ENCODE results near the gene BACE1. TPM values are rescaled to one million over a fixed set of nuclear protein-coding genes. Genes with fewer than 3 reads are reported as not detected.

The BACE1 gene
- total RNA-seq, 1 donor from 2014 or later: 32.6 TPM

GRCh38 chr11:117255966-117256365 is 60.1 kb downstream of the BACE1 start:
- H3K4me3 Mint-ChIP-seq (ENCODE audit: unreplicated experiment): no peak overlapping the region
- FAIRE-seq: no peak

GRCh38 chr11:117251506-117251905 is 64.5 kb downstream of the BACE1 start:
- Histone ChIP-seq H3K4me1 (ENCODE audit: insufficient read depth, low read length) (peaks cover 5% of the 10 kb centered on the region), H3K4me3 (ENCODE audit: insufficient read depth, low read depth, low read length) (no peak overlapping the region), H3K27ac (ENCODE audit: low read depth, low read length) (no peak overlapping the region), H3K9ac (ENCODE audit: low read length) (no peak overlapping the region), H3K4me2 (ENCODE audit: low read length) (no peak overlapping the region), H4K20me1 (ENCODE audit: insufficient read depth, low read length) (no peaks in the 10 kb centered on the region), H3K79me2 (ENCODE audit: insufficient read depth, low read length) (no peaks in the 10 kb centered on the region), H3K27me3 (ENCODE audit: insufficient read depth, low read length) (no peaks in the 10 kb centered on the region), H3K36me3 (ENCODE audit: insufficient read depth, low read length) (peaks cover 20% of the 10 kb centered on the region), H2AFZ (ENCODE audit: low read depth, low read length) (no peak overlapping the region), H3K9me3 (ENCODE audit: insufficient read depth, low read depth, low read length) (no peaks in the 10 kb centered on the region)
- TF ChIP-seq EZH2 (IDR thresholded peaks at IDR 0.05; ENCODE audit: insufficient read depth, low read length) (no peak), CTCF (IDR thresholded peaks at IDR 0.05; ENCODE audit: insufficient read depth, low read depth, low read length) (no peak)
- Mint-ChIP-seq H3K4me1 (ENCODE audit: low read depth, unreplicated experiment) (peaks cover 3% of the 10 kb centered on the region), H3K27ac (ENCODE audit: unreplicated experiment) (no peak overlapping the region), H3K27me3 (ENCODE audit: low read depth, unreplicated experiment) (no peaks in the 10 kb centered on the region), H3K9me3 (ENCODE audit: unreplicated experiment) (no peaks in the 10 kb centered on the region), H3K36me3 (ENCODE audit: low read depth, unreplicated experiment) (peaks cover 10% of the 10 kb centered on the region), H3K4me3 (ENCODE audit: unreplicated experiment) (no peak overlapping the region)
- DNase-seq (ENCODE audit: low read depth): no peak
- FAIRE-seq: no peak

More at GRCh38 chr11:117255966-117256365, 60.1 kb downstream of the BACE1 start:
- peaks cover 18% of the 10 kb centered on the region for H3K4me1 ChIP-seq (ENCODE audit: insufficient read depth, low read length)
- TF ChIP-seq EZH2 (IDR thresholded peaks at IDR 0.05; ENCODE audit: insufficient read depth, low read length) (no peak), CTCF (IDR thresholded peaks at IDR 0.05; ENCODE audit: insufficient read depth, low read depth, low read length) (no peak)
- DNase-seq (ENCODE audit: low read depth): no peak
- Mint-ChIP-seq H3K4me1 (ENCODE audit: low read depth, unreplicated experiment) (peaks cover 5% of the 10 kb centered on the region), H3K36me3 (ENCODE audit: low read depth, unreplicated experiment) (peaks cover 8% of the 10 kb centered on the region), H3K27ac (ENCODE audit: unreplicated experiment) (no peak overlapping the region), H3K9me3 (ENCODE audit: unreplicated experiment) (no peaks in the 10 kb centered on the region), H3K27me3 (ENCODE audit: low read depth, unreplicated experiment) (no peaks in the 10 kb centered on the region)
- peaks cover 5% of the 10 kb centered on the region for H4K20me1 ChIP-seq (ENCODE audit: insufficient read depth, low read length)
- H3K4me3 ChIP-seq (ENCODE audit: insufficient read depth, low read depth, low read length): no peak overlapping the region
- no peaks in the 10 kb centered on the region for H3K36me3 ChIP-seq (ENCODE audit: insufficient read depth, low read length)
- no peak overlapping the region for H3K9ac ChIP-seq (ENCODE audit: low read length)
- H3K27ac ChIP-seq (ENCODE audit: low read depth, low read length): no peak overlapping the region
- no peaks in the 10 kb centered on the region for H3K79me2 ChIP-seq (ENCODE audit: insufficient read depth, low read length)
- no peaks in the 10 kb centered on the region for H3K9me3 ChIP-seq (ENCODE audit: insufficient read depth, low read depth, low read length)
- no peaks in the 10 kb centered on the region for H3K27me3 ChIP-seq (ENCODE audit: insufficient read depth, low read length)
- H3K4me2 ChIP-seq (ENCODE audit: low read length): no peak overlapping the region
- no peak overlapping the region for H2AFZ ChIP-seq (ENCODE audit: low read depth, low read length)

- no peaks in the 10 kb centered on the region for H3K27me3 Mint-ChIP-seq (ENCODE audit: low read depth, unreplicated experiment)
- H3K27ac ChIP-seq (ENCODE audit: low read depth, low read length): no peak overlapping the region
- DNase-seq (ENCODE audit: low read depth) (no peak), FAIRE-seq (no peak)
- no peaks in the 10 kb centered on the region for H3K4me1 ChIP-seq (ENCODE audit: insufficient read depth, low read length)
- no peaks in the 10 kb centered on the region for H3K79me2 ChIP-seq (ENCODE audit: insufficient read depth, low read length)
- no peak overlapping the region for H3K9ac ChIP-seq (ENCODE audit: low read length)
- H3K4me3 Mint-ChIP-seq (ENCODE audit: unreplicated experiment): no peak overlapping the region
- H3K4me3 ChIP-seq (ENCODE audit: insufficient read depth, low read depth, low read length): no peak overlapping the region
- no peaks in the 10 kb centered on the region for H3K4me1 Mint-ChIP-seq (ENCODE audit: low read depth, unreplicated experiment)
- H3K9me3 ChIP-seq (ENCODE audit: insufficient read depth, low read depth, low read length): no peaks in the 10 kb centered on the region
- H2AFZ ChIP-seq (ENCODE audit: low read depth, low read length): no peak overlapping the region
- no peaks in the 10 kb centered on the region for H4K20me1 ChIP-seq (ENCODE audit: insufficient read depth, low read length)
- no peak overlapping the region for H3K4me2 ChIP-seq (ENCODE audit: low read length)
- H3K9me3 Mint-ChIP-seq (ENCODE audit: unreplicated experiment): no peaks in the 10 kb centered on the region
- peaks cover 10% of the 10 kb centered on the region for H3K36me3 Mint-ChIP-seq (ENCODE audit: low read depth, unreplicated experiment)
- H3K27me3 ChIP-seq (ENCODE audit: insufficient read depth, low read length): no peaks in the 10 kb centered on the region
- no peak overlapping the region for H3K27ac Mint-ChIP-seq (ENCODE audit: unreplicated experiment)
- H3K36me3 ChIP-seq (ENCODE audit: insufficient read depth, low read length): peaks cover 26% of the 10 kb centered on the region
- TF ChIP-seq CTCF (IDR thresholded peaks at IDR 0.05; ENCODE audit: insufficient read depth, low read depth, low read length): no peak
- no peak for TF ChIP-seq EZH2 (IDR thresholded peaks at IDR 0.05; ENCODE audit: insufficient read depth, low read length)
Observed at GRCh38 chr11:117249571-117249970, 66.5 kb downstream of the BACE1 start.

All from astrocyte (in vitro differentiated cells and primary cell).